Colonic mucosa (tissue), 4 donors: ENCODE results near the gene PRR23E. TPM values are rescaled to one million over a fixed set of nuclear protein-coding genes. Genes with fewer than 3 reads are reported as not detected.

ENCODE experiments used
- DNase-seq: peaks from one replicate; pipeline ENCODE4 v3.0.0-alpha.2; 2020
- H3K27ac ChIP-seq: fragments of 200-600 bp; one replicate; pipeline ENCODE4 v1.8.0; 2021
- H3K27me3 ChIP-seq: fragments of 200-600 bp; one replicate; pipeline ENCODE4 v1.8.0; 2021
- H3K36me3 ChIP-seq: fragments of 200-600 bp; one replicate; pipeline ENCODE4 v1.8.0; 2021
- H3K4me1 ChIP-seq: fragments of 200-600 bp; one replicate; pipeline ENCODE4 v1.8.0; 2021; ENCODE audit warnings: mild to moderate bottlenecking
- H3K4me3 ChIP-seq: fragments of 200-600 bp; one replicate; pipeline ENCODE4 v1.8.0; 2021
- H3K9ac ChIP-seq, 2 donors: one replicate each; pipeline ENCODE4 v1.7.0; 2013; ENCODE audit warnings: control low read depth in 2 of 2, low read depth in 2 of 2, low read length in 2 of 2
- H3K9me3 ChIP-seq: fragments of 200-600 bp; one replicate; pipeline ENCODE4 v1.8.0; 2021
- intact Hi-C: fragments of 100-400 bp; cut with DNase I; formaldehyde crosslinking; loops from one replicate; pipeline ENCODE4 v1.14.1; 2022
- total RNA-seq, 2 donors: library from RNA; stranded (reverse); fragmentation: NEBNext Ultra II Directional in 1 of 2; extraction: Animal tissue kit (Norgen Biotek cat#: 25700) in 1 of 2; gene quantifications; one replicate each; pipeline ENCODE4 v1.2.1, GENCODE V29; 2021
- TF ChIP-seq, protein P1 (sequence below): fragments of 200-600 bp; IDR thresholded peaks from one replicate; pipeline ENCODE4 v1.8.0; 2022; ENCODE audit warnings: antibody characterized with exemption, mild to moderate bottlenecking
- donor health status: healthy.
- donor health status: DM: no; HTN: no; CAD: no.
- donor health status: DM: no; HTN: no; CAD: no.

Gene PRR23E
- total RNA-seq, 2 donors from 2014 or later: not detected

DNA sequence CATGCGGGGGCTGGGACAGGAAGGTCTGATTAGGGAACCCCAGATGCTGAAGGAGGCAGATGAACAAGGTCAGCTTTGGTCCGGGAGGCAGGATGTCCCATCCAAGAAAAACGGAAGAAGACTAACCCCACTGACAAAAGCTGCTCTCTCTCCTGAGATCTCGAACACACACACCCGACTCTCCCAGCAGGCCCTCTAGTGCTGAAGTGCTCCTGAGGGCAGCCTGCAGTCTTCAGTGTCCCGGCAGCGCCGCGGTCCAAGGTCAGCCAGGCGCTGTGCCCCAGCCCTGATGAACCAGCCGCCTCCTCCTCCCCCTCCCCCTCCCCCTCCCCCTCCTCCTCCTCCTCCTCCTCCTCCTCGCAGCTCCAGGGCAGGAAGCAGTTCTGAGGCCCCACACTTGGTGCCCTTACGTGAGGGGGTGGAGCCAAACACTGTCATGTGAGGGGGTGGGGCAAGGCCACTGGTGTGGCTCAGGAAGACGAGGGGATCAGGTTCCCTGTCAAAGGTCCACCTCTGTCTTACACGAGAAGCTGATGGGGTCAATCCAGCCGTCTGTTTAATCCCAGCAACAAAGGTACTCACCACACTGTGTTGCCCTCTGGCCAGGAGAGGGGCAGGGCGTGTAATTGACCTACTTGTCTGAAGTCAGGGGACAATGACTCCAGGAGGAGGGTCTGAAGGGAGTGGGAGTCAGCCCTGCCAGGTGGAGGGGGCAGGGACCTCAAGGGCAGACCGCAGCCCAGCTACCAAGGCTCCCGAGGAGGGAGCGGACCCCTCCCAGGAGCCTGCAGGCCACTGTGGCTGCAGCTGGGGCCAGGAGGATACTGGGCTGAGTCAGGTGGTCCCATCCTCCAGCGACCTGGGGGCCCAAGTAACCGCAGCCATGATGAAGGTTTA is 34.3 kb downstream of the PRR23E start:
- no peaks in the 10 kb centered on the region for H3K36me3 ChIP-seq
- H3K4me1 ChIP-seq: no peaks in the 10 kb centered on the region
- intact Hi-C loops: no loop called here
- H3K27ac ChIP-seq: no peak overlapping the region
- no peak for DNase-seq
- no peak overlapping the region for H3K9ac ChIP-seq
- H3K9me3 ChIP-seq: no peaks in the 10 kb centered on the region
- H3K4me3 ChIP-seq: no peak overlapping the region
- no peaks in the 10 kb centered on the region for H3K27me3 ChIP-seq
- TF ChIP-seq, protein P1, sequence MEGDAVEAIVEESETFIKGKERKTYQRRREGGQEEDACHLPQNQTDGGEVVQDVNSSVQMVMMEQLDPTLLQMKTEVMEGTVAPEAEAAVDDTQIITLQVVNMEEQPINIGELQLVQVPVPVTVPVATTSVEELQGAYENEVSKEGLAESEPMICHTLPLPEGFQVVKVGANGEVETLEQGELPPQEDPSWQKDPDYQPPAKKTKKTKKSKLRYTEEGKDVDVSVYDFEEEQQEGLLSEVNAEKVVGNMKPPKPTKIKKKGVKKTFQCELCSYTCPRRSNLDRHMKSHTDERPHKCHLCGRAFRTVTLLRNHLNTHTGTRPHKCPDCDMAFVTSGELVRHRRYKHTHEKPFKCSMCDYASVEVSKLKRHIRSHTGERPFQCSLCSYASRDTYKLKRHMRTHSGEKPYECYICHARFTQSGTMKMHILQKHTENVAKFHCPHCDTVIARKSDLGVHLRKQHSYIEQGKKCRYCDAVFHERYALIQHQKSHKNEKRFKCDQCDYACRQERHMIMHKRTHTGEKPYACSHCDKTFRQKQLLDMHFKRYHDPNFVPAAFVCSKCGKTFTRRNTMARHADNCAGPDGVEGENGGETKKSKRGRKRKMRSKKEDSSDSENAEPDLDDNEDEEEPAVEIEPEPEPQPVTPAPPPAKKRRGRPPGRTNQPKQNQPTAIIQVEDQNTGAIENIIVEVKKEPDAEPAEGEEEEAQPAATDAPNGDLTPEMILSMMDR: no peak

DNA sequence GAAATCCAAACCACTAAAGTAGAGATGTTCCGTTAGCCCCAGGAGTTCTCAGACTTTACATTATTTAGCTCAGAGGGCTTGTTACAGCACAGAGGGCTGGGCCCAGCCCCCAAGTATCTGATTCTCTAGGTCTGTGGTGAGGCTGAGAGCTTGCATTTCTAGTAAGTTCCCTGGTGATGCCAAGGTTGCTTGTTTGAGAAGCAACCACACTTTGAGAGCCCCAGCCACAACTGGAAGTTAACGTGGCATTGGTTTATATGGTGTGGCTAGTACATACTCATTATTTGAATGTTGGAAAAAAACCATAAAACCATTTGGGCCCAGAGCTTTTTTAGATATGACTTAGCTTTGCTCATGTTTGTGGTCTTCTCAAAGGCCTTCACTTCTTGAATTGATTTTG is 35.9 kb downstream of the PRR23E start:
- no peak overlapping the region for H3K9ac ChIP-seq
- no peak overlapping the region for H3K4me3 ChIP-seq
- no peak for DNase-seq
- no peaks in the 10 kb centered on the region for H3K36me3 ChIP-seq
- no peaks in the 10 kb centered on the region for H3K4me1 ChIP-seq
- H3K27me3 ChIP-seq: no peaks in the 10 kb centered on the region
- H3K9me3 ChIP-seq: no peaks in the 10 kb centered on the region
- intact Hi-C loops: no loop called here
- TF ChIP-seq, protein P1: no peak
- H3K27ac ChIP-seq: no peak overlapping the region

DNA sequence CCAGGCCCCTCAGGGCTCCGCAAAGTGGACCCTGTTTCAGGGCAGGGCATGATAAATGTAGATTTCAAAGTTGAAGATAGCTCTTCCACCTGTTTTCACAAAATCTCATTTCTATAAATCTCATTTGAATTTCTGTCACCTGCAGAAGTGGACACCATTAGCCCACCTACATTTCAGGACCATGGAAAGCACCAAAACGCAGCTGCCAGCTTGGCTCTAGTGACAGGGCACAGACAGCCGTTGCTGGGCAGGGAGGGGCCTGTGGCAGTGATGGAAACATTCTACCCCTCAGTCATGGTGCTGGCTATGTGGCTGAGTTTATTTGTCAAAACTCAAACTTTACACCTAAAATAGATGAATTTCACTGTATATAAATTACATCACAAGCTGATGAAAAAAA is 40.4 kb downstream of the PRR23E start:
- no peak for DNase-seq

DNA sequence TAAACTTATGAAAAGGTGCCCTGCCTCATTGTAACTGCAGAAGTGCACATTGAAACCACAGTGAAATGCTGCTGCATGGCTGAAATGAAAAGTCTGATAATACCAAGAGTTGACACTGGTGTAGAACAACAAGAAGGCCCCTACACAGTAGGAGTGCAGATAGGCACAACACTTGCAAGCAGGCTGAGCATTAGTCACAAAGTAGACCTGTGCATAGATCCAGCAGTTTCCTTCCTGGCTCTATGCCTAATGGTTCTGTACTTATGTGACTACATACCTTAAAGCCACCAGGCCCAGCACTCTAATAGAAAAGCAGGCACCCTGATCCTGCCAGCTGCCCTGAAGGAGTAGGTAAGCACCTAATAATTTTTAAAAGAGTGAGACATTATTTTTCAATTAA is 41.8 kb downstream of the PRR23E start:
- intact Hi-C loops: no loop called here
- Histone ChIP-seq H3K4me1 (no peaks in the 10 kb centered on the region), H3K9ac (no peak overlapping the region), H3K27me3 (no peaks in the 10 kb centered on the region), H3K4me3 (no peak overlapping the region), H3K36me3 (no peaks in the 10 kb centered on the region), H3K27ac (no peak overlapping the region), H3K9me3 (no peaks in the 10 kb centered on the region)
- TF ChIP-seq, protein P1: no peak
- DNase-seq: no peak

More for the DNA sequence above, 40.4 kb downstream of the PRR23E start:
- intact Hi-C loops: no loop called here
- Histone ChIP-seq H3K36me3 (no peaks in the 10 kb centered on the region), H3K27me3 (no peaks in the 10 kb centered on the region), H3K9me3 (no peaks in the 10 kb centered on the region), H3K4me1 (no peaks in the 10 kb centered on the region), H3K9ac (no peak overlapping the region), H3K4me3 (no peak overlapping the region), H3K27ac (no peak overlapping the region)
- TF ChIP-seq, protein P1: no peak

DNA sequence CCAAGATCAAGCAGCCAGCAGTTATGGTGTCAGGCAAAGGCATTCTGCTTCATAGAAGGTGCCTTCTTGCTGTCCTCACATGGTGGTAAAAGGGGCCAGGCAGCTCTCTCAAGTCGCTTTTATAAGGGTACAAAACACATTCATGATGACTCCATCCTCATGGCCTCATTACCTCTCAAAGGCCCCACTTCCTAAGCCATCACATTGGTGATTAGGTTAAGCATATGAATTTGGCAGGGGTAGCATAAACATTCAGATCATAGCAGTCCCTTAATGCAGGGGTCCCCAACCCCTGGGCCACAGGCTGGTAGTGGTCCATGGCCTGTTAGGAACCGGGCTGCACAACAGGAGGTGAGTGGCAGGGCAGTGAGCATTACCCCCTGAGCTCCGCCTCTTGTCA is 42.8 kb downstream of the PRR23E start:
- TF ChIP-seq, protein P1: no peak
- intact Hi-C loops: no loop called here
- H3K27me3 ChIP-seq: no peaks in the 10 kb centered on the region
- no peaks in the 10 kb centered on the region for H3K9me3 ChIP-seq
- H3K4me1 ChIP-seq: no peaks in the 10 kb centered on the region
- no peak overlapping the region for H3K4me3 ChIP-seq
- no peak overlapping the region for H3K9ac ChIP-seq
- H3K27ac ChIP-seq: no peak overlapping the region
- H3K36me3 ChIP-seq: no peaks in the 10 kb centered on the region
- no peak for DNase-seq
